ENCODE results near the gene GLT1D1. TPM values are rescaled to one million over a fixed set of nuclear protein-coding genes. Genes with fewer than 3 reads are reported as not detected.

The GLT1D1 gene
- total RNA-seq, 2 experiments from 2014 or later, result 0.27 to 0.30 TPM

DNA sequence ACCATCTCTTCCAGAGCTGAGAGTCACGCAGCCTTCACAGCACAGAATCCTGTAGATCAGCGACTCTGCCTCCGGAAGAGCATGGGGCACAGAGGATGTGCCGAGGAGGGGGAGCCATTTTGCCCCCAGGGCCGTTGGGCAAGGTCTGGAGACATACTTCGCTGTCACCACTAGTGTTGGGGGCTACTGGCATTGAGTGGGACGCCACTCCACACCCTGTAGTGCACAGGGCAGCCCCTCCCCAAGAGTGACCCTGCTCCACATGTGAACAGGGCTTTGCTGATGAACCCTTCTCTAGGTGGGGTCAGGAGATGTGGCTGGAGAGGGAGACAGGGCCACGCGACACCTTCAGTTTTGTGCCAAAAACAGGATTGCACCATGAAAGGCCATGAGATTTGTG, 6.0 kb downstream of the GLT1D1 start:
- no peak overlapping the region for H3K4me3 Mint-ChIP-seq
- H3K4me1 Mint-ChIP-seq, result no peaks in the 10 kb centered on the region

GRCh38 chr12:128861226-128862016, 8.1 kb downstream of the GLT1D1 start:
- Mint-ChIP-seq H3K4me1 (no peaks in the 10 kb centered on the region), H3K4me3 (no peak overlapping the region), H3K27ac (no peak overlapping the region), H3K27me3 (peaks cover 15% of the 10 kb centered on the region), H3K9me3 (no peaks in the 10 kb centered on the region), H3K36me3 (peaks cover under 1% of the 10 kb centered on the region)
- no peak for DNase-seq

More for the DNA sequence above, 6.0 kb downstream of the GLT1D1 start:
- Mint-ChIP-seq H3K27me3 (peaks cover 24% of the 10 kb centered on the region), H3K36me3 (no peaks in the 10 kb centered on the region), H3K27ac (no peak overlapping the region), H3K9me3 (no peaks in the 10 kb centered on the region)
- DNase-seq, result no peak

DNA sequence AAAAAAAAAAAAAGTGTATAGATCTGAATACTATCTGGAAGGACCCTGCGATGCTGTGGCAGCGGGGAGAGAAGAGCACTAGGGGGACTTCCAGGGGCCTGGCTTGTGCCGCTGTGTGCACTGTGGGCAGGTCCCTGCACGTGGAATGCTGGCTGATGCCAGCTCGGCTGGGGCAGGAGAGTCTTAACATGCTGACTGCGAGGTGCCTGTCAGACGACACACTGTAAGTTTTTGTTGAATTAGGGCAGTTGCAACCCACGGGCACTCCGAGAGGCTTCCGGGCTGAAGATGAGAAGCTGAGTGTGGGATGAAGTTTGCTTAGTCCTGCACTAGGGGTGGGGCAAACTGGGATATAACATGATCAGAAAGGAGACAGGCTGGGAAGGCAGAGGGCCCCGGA, 10.7 kb downstream of the GLT1D1 start:
- Mint-ChIP-seq H3K27me3 (peaks cover 10% of the 10 kb centered on the region), H3K27ac (no peak overlapping the region), H3K9me3 (peaks cover 1% of the 10 kb centered on the region), H3K4me1 (no peaks in the 10 kb centered on the region), H3K36me3 (peaks cover 1% of the 10 kb centered on the region), H3K4me3 (no peak overlapping the region)
- DNase-seq, result no peak

- H3K27ac Mint-ChIP-seq, result no peak overlapping the region
- H3K27me3 Mint-ChIP-seq, result peaks cover 5% of the 10 kb centered on the region
- peaks cover 1% of the 10 kb centered on the region for H3K9me3 Mint-ChIP-seq
- H3K4me3 Mint-ChIP-seq, result no peak overlapping the region
- no peaks in the 10 kb centered on the region for H3K4me1 Mint-ChIP-seq
- no peak for DNase-seq
- H3K36me3 Mint-ChIP-seq, result peaks cover 1% of the 10 kb centered on the region
Observed at GRCh38 chr12:128864516-128865186, 11.4 kb downstream of the GLT1D1 start.

DNA sequence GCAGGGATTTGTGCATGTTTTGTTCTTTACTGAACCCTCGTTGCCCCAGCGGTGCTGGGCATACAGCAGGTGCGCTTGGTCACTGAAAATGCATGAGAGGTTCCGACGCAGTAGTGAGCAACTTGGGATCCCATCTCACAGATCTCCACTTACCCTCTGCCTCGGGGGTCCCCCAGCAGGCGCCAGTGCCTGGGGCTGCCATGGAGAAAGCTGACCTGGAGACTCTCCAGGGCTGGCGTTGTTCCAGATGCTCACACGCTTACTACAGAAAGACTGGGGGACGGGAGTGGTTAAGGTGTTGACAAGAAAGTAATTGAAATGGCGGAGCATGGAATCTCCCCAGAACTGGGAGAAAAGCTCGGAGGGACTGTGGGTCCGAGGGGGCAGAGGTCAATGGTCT, 14.2 kb downstream of the GLT1D1 start:
- no peaks in the 10 kb centered on the region for H3K4me1 Mint-ChIP-seq
- peaks cover 1% of the 10 kb centered on the region for H3K36me3 Mint-ChIP-seq
- H3K4me3 Mint-ChIP-seq, result no peak overlapping the region
- H3K27ac Mint-ChIP-seq, result no peak overlapping the region
- DNase-seq, result no peak
- peaks cover 1% of the 10 kb centered on the region for H3K9me3 Mint-ChIP-seq
- H3K27me3 Mint-ChIP-seq, result peaks cover 3% of the 10 kb centered on the region

GRCh38 chr12:128871516-128871892, 18.2 kb downstream of the GLT1D1 start:
- Mint-ChIP-seq H3K27ac (no peak overlapping the region), H3K4me1 (no peaks in the 10 kb centered on the region), H3K36me3 (peaks cover 5% of the 10 kb centered on the region), H3K27me3 (peaks cover 8% of the 10 kb centered on the region), H3K9me3 (peaks cover 9% of the 10 kb centered on the region), H3K4me3 (no peak overlapping the region)
- no peak for DNase-seq

- Mint-ChIP-seq H3K27me3 (peaks cover 8% of the 10 kb centered on the region), H3K4me3 (no peak overlapping the region), H3K27ac (no peak overlapping the region), H3K36me3 (peaks cover 5% of the 10 kb centered on the region), H3K4me1 (no peaks in the 10 kb centered on the region), H3K9me3 (peaks cover 16% of the 10 kb centered on the region)
- DNase-seq, result no peak
Observed at GRCh38 chr12:128872303-128872702, 19.0 kb downstream of the GLT1D1 start.

DNA sequence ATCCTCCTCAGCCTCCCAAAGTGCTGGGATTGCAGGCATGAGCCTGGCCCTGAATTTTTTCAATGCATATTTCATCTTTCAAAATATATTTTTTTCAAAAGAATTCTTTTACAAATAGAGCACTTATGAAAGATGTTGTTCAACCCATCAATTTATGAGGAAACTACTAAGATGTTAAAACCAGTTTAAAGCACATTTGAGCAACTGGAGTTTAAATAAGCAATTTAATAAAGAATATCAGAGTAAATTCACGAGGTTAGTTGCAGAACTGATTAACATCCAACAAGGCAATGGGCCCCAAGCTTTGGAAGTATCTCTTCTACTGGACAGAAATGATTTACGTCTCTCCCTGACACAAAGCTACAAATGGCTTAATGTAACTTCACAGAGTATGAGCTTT, 23.3 kb downstream of the GLT1D1 start:
- no peak for DNase-seq
- Mint-ChIP-seq H3K4me1 (no peaks in the 10 kb centered on the region), H3K4me3 (no peak overlapping the region), H3K27me3 (peaks cover 5% of the 10 kb centered on the region), H3K27ac (no peak overlapping the region), H3K36me3 (peaks cover 5% of the 10 kb centered on the region), H3K9me3 (peaks cover 22% of the 10 kb centered on the region)

GRCh38 chr12:128879898-128880764, 26.9 kb downstream of the GLT1D1 start:
- H3K9me3 Mint-ChIP-seq, result peaks cover 18% of the 10 kb centered on the region
- H3K27ac Mint-ChIP-seq, result no peak overlapping the region
- H3K4me1 Mint-ChIP-seq, result no peaks in the 10 kb centered on the region
- peaks cover under 1% of the 10 kb centered on the region for H3K36me3 Mint-ChIP-seq
- no peak for DNase-seq
- no peak overlapping the region for H3K4me3 Mint-ChIP-seq
- no peaks in the 10 kb centered on the region for H3K27me3 Mint-ChIP-seq

DNA sequence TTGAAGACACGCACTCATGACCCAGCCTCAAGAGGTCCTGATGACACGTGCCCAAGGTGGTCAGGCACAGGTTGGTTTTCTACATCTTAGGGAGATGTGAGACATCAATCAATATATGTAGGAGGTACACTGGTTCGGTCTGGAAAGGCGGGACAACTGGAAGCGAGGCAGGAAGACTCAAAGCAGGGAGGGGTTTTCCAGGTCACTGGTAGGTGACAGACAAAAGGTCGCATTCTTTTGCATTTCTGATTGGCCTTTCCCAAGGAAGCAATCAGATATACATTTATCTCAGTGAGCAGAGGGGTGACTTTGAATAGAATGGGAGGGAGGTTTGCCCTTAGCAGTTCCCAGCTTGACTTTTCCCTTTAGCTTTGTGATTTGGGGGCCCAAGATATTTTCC, 38.6 kb downstream of the GLT1D1 start:
- H3K9me3 Mint-ChIP-seq, result no peaks in the 10 kb centered on the region
- no peaks in the 10 kb centered on the region for H3K27me3 Mint-ChIP-seq
- no peak for DNase-seq
- H3K27ac Mint-ChIP-seq, result no peak overlapping the region
- H3K4me3 Mint-ChIP-seq, result no peak overlapping the region
- H3K4me1 Mint-ChIP-seq, result no peaks in the 10 kb centered on the region
- H3K36me3 Mint-ChIP-seq, result no peaks in the 10 kb centered on the region

GRCh38 chr12:128903236-128903635, 50.0 kb downstream of the GLT1D1 start:
- Mint-ChIP-seq H3K9me3 (no peaks in the 10 kb centered on the region), H3K36me3 (peaks cover 2% of the 10 kb centered on the region), H3K27me3 (peaks cover 6% of the 10 kb centered on the region), H3K4me1 (peaks cover 11% of the 10 kb centered on the region), H3K27ac (no peak overlapping the region), H3K4me3 (no peak overlapping the region)
- DNase-seq, result no peak

GRCh38 chr12:128905003-128905544, 51.8 kb downstream of the GLT1D1 start:
- Mint-ChIP-seq H3K4me1 (peaks cover 13% of the 10 kb centered on the region), H3K27ac (no peak overlapping the region), H3K36me3 (peaks cover 2% of the 10 kb centered on the region), H3K27me3 (no peaks in the 10 kb centered on the region), H3K9me3 (no peaks in the 10 kb centered on the region), H3K4me3 (no peak overlapping the region)
- no peak for DNase-seq

DNA sequence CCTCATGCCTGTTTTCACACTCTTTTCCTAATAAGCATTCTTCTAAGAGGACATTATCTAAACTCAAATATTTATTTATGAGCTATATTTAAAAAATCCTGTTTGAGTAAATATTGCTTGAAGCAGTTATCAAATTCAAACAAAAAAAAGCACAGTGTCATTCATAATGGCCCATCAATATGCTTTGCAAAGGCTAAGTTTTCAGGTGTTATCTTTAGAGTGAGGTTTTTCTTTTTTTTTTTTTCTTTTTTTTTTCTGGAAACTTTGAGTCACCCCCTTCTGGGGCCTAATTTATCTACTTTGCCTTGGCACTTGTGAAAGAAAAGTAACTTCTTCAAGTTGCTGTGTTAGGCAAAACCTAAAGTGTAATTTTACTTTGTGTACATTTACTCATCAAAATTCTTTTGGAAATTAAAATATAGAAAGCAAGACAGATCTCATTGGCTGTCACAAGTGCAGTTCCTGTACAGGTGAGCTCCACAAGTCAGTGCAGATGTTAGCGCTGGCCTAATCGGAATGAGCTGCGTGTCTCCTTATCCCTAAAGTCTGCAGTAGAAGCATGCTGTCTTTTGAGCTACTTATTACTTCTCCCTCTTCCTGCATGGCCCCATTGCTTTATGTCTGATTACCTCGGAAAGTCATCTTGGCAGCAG, 53.3 kb downstream of the GLT1D1 start:
- no peak for DNase-seq
- H3K9me3 Mint-ChIP-seq, result no peaks in the 10 kb centered on the region
- H3K36me3 Mint-ChIP-seq, result peaks cover 2% of the 10 kb centered on the region
- peaks cover 14% of the 10 kb centered on the region for H3K4me1 Mint-ChIP-seq
- H3K27ac Mint-ChIP-seq, result peak overlapping the region; percentile 0
- no peak overlapping the region for H3K4me3 Mint-ChIP-seq
- peaks cover 4% of the 10 kb centered on the region for H3K27me3 Mint-ChIP-seq

DNA sequence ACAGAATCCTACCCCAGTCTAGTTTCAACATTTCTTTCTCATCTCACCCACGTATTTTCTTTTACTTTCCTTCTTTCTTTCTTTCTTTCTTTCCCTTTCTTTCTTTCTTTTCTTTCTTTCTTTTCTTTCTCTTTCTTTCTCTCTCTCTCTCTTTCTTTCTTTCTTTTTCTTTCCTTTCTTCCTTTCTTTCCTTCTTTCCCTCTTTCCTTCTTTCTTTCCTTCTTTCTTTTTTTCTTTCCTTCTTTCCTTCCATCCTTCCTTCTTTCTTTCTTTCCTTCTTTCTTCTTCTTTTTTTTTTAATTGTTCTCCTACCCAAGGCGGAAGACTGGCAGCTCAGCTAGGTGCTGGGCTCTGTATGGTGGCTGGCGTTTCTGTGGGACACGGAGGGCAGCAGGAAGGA, 55.0 kb downstream of the GLT1D1 start:
- Mint-ChIP-seq H3K4me1 (peaks cover 15% of the 10 kb centered on the region), H3K4me3 (no peak overlapping the region), H3K27ac (no peak overlapping the region), H3K36me3 (no peaks in the 10 kb centered on the region), H3K27me3 (peaks cover 4% of the 10 kb centered on the region), H3K9me3 (no peaks in the 10 kb centered on the region)
- no peak for DNase-seq

Measured in activated naive CD8-positive, alpha-beta T cell treated with anti-CD3 and anti-CD28 coated beads for 36 hours (primary cell).